PFSK-1 (cell line): ENCODE data around the gene SPARC.

ENCODE experiments used
- FOXP2 ChIP-seq: optimal IDR thresholded peaks from 2 replicates; pipeline ENCODE3; 2011; ENCODE audit warnings: borderline replicate concordance, control low read depth, inconsistent platforms; ENCODE audit not compliant: insufficient read depth; ENCODE audit errors: extremely low read length, extremely low read depth
- POLR2AphosphoS5 ChIP-seq: IDR thresholded peaks from 2 replicates; pipeline ENCODE4 v1.6.1; 2012; ENCODE audit warnings: low read depth, mild to moderate bottlenecking, control low read depth, low read length, moderate library complexity
- SIN3A ChIP-seq: IDR thresholded peaks from 2 replicates; pipeline ENCODE4 v1.6.1; 2012; ENCODE audit warnings: mild to moderate bottlenecking, low read length, moderate library complexity, borderline replicate concordance; ENCODE audit not compliant: insufficient read depth
- TAF1 ChIP-seq: IDR thresholded peaks from 2 replicates; pipeline ENCODE4 v1.6.1; 2012; ENCODE audit warnings: low read length, control low read depth, borderline replicate concordance; ENCODE audit not compliant: insufficient read depth
- TF ChIP-seq, protein P1 (sequence below), 2 experiments: IDR thresholded peaks; 2 replicates each; pipeline versions ENCODE4 v1.6.1 to v1.8.0; 2011 to 2012; ENCODE audit warnings: low read depth in 2 of 2, low read length in 2 of 2, control low read depth in 1 of 2, inconsistent platforms in 1 of 2, mild to moderate bottlenecking in 1 of 2, moderate library complexity in 1 of 2; ENCODE audit not compliant: insufficient read depth in 1 of 2

The SPARC gene

DNA sequence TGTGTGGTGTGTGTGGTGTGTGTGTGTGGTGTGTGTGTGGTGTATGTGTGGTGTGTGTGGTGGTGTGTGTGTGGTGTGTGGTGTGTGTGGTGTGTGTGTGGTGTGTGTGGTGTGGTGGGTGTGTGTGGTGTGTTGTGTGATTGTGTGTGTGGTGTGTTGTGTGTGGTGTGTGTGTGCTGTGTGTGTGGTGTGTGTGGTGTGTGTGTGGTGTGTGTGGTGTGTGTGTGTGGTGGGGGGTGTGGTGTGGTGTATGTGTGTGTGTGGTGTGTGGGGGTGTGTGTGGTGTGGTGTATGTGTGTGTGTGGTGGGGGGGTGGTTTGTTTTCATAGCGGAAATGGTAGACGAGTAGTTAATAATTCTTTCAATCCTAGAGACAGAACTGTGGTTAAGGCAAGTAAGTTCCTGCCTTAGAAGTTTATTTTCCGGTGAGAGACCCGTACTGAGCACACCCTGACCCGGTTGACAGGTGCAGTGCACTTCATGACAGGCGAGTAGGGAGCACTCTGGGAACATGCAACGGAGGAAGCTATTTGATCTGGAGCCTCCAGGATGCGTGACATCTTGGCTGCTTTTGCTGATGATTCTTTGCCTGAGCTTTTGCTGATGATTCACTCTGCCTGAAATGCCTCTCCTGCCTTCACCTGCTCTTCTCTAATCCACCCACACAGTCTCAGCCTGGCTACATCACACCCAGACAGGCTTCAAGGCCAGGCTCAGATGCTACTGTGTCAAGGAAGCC lies 73.9 kb downstream of the SPARC start:
- TF ChIP-seq FOXP2 (no peak), SIN3A (no peak), TAF1 (no peak), POLR2AphosphoS5 (no peak)
- TF ChIP-seq, protein P1, sequence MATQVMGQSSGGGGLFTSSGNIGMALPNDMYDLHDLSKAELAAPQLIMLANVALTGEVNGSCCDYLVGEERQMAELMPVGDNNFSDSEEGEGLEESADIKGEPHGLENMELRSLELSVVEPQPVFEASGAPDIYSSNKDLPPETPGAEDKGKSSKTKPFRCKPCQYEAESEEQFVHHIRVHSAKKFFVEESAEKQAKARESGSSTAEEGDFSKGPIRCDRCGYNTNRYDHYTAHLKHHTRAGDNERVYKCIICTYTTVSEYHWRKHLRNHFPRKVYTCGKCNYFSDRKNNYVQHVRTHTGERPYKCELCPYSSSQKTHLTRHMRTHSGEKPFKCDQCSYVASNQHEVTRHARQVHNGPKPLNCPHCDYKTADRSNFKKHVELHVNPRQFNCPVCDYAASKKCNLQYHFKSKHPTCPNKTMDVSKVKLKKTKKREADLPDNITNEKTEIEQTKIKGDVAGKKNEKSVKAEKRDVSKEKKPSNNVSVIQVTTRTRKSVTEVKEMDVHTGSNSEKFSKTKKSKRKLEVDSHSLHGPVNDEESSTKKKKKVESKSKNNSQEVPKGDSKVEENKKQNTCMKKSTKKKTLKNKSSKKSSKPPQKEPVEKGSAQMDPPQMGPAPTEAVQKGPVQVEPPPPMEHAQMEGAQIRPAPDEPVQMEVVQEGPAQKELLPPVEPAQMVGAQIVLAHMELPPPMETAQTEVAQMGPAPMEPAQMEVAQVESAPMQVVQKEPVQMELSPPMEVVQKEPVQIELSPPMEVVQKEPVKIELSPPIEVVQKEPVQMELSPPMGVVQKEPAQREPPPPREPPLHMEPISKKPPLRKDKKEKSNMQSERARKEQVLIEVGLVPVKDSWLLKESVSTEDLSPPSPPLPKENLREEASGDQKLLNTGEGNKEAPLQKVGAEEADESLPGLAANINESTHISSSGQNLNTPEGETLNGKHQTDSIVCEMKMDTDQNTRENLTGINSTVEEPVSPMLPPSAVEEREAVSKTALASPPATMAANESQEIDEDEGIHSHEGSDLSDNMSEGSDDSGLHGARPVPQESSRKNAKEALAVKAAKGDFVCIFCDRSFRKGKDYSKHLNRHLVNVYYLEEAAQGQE (IDR thresholded peaks at IDR 0.05; ENCODE audit: insufficient read depth in 1 of 2, low read depth in 2 of 2, low read length in 2 of 2): no peak

DNA sequence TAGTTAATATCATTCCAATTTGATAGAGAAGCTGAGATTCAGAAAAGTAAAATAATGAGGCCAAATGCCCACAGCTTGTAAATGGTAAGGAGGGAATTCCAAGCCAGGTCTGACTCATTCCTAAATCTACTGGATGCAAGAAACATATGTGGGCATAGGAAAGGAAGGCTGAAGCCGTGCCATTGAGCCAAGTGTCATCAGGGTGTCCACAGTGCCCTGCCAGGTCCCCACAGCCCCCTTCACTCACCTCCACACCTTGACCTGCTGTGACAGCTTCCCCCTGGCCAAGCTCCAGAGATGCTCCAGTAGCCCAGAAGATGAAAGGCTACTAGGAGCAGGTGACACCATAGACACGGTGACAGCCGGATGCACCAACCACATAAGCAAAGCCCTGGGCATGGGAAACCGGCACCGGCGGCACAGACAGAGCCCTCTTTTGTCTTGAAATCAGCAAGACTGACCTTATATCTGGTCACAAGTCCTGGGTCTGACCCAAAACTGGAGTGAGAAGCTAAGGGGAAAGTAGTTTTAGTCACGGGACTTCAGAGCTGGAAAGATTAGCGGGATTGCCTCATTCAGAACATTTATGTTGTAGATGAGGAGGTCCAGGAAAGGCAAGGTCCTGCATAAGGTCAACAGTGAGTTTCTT lies 75.5 kb downstream of the SPARC start:
- TF ChIP-seq SIN3A (no peak), POLR2AphosphoS5 (no peak), FOXP2 (no peak), TAF1 (no peak)
- TF ChIP-seq, protein P1 (IDR thresholded peaks at IDR 0.05; ENCODE audit: insufficient read depth in 1 of 2, low read depth in 2 of 2, low read length in 2 of 2): no peak
